Erythroblast (primary cell): Measurements from ENCODE around the gene CEBPG.

ENCODE experiments used
- DNase-seq, 2 experiments: peaks; one replicate each; lab custom pipeline; 2025; lab: John Stamatoyannopoulos, UW
- GATA1 ChIP-seq: IDR thresholded peaks from 2 replicates; pipeline ENCODE4 v1.6.1; 2011; ENCODE audit warnings: low read depth, mild to moderate bottlenecking, control low read depth, low read length, moderate library complexity
- POLR2A ChIP-seq: IDR thresholded peaks from 2 replicates; pipeline ENCODE4 v1.6.1; 2011; ENCODE audit warnings: mild to moderate bottlenecking, low read length

Gene CEBPG

GRCh38 chr19:33392341-33393285 is 19.1 kb downstream of the CEBPG start:
- no peak for TF ChIP-seq POLR2A
- no peak for TF ChIP-seq GATA1
- DNase-seq, result no peak

- DNase-seq, result no peak
These were observed 19.9 kb downstream of the CEBPG start for GRCh38 chr19:33393286-33394005.

GRCh38 chr19:33394006-33394722 is 20.7 kb downstream of the CEBPG start:
- DNase-seq, result no peak
- TF ChIP-seq GATA1 (no peak), POLR2A (no peak)

More at GRCh38 chr19:33393286-33394005, 19.9 kb downstream of the CEBPG start:
- TF ChIP-seq POLR2A (no peak), GATA1 (no peak)

- TF ChIP-seq GATA1 (no peak), POLR2A (no peak)
- DNase-seq, result no peak
These were observed 21.4 kb downstream of the CEBPG start for GRCh38 chr19:33394723-33395560.

- no peak for DNase-seq
- TF ChIP-seq POLR2A (no peak), GATA1 (no peak)
These were observed 22.3 kb downstream of the CEBPG start for GRCh38 chr19:33395561-33396550.

- TF ChIP-seq GATA1 (no peak), POLR2A (no peak)
- no peak for DNase-seq
These were observed 23.4 kb downstream of the CEBPG start for GRCh38 chr19:33396701-33397535.

GRCh38 chr19:33397536-33398360 is 24.2 kb downstream of the CEBPG start:
- TF ChIP-seq POLR2A (no peak), GATA1 (no peak)
- DNase-seq, result no peak

GRCh38 chr19:33398361-33399060 is 25.0 kb downstream of the CEBPG start:
- DNase-seq, result no peak
- TF ChIP-seq POLR2A (no peak), GATA1 (no peak)

- DNase-seq, result no peak
These were observed 25.7 kb downstream of the CEBPG start for GRCh38 chr19:33399081-33399744.

More at GRCh38 chr19:33399081-33399744, 25.7 kb downstream of the CEBPG start:
- TF ChIP-seq GATA1, result no peak
- TF ChIP-seq POLR2A, result no peak
